HG03280 (cell line): Measurements from ENCODE around the gene CHST3.
"Not testable (repeated sequence)": the region's sequence is repeated elsewhere in the genome, so short reads cannot be mapped to it uniquely, and the experiment has no call there.

Source experiments
- ATAC-seq: cut with Tn5 transposase; IDR thresholded peaks from one replicate; pipeline ENCODE4 v1.9.1; 2021; ENCODE audit warnings: mild to moderate bottlenecking, moderate library complexity; ENCODE audit not compliant: unreplicated experiment

Gene CHST3

GRCh38 chr10:71972746-71973695 is 8.8 kb downstream of the CHST3 start:
- no peak for ATAC-seq

GRCh38 chr10:71973777-71974488 is 9.7 kb downstream of the CHST3 start:
- peak; percentile 11 for ATAC-seq

GRCh38 chr10:71974489-71975021 is 10.4 kb downstream of the CHST3 start:
- ATAC-seq, result peak; percentile 55

GRCh38 chr10:71975087-71975870 is 11.1 kb downstream of the CHST3 start:
- no peak for ATAC-seq

- ATAC-seq, result no peak
Measured at GRCh38 chr10:71975871-71976725, 11.9 kb downstream of the CHST3 start.

- ATAC-seq, result not testable (repeated sequence)
Measured at GRCh38 chr10:71977614-71977903, 13.4 kb downstream of the CHST3 start.

- ATAC-seq, result no peak
Measured at GRCh38 chr10:71978476-71978875, 14.3 kb downstream of the CHST3 start.

- no peak for ATAC-seq
Measured at GRCh38 chr10:71978988-71979691, 14.9 kb downstream of the CHST3 start.

GRCh38 chr10:71979692-71980062 is 15.5 kb downstream of the CHST3 start:
- no peak for ATAC-seq

- no peak for ATAC-seq
Measured at GRCh38 chr10:71980181-71981014, 16.2 kb downstream of the CHST3 start.

- no peak for ATAC-seq
Measured at GRCh38 chr10:71981015-71981875, 17.1 kb downstream of the CHST3 start.

- no peak for ATAC-seq
Measured at GRCh38 chr10:71981876-71982230, 17.7 kb downstream of the CHST3 start.

GRCh38 chr10:71982269-71983178 is 18.3 kb downstream of the CHST3 start:
- ATAC-seq, result no peak

GRCh38 chr10:71984126-71984808 is 20.1 kb downstream of the CHST3 start:
- ATAC-seq, result no peak

GRCh38 chr10:71984809-71985388 is 20.7 kb downstream of the CHST3 start:
- no peak for ATAC-seq
